Fibroblast of skin of right biceps (primary cell): ENCODE results near the gene PPP1R10.

Experiments
- DNase-seq: peaks from one replicate; pipeline ENCODE4 v3.0.0-alpha.2; 2013

The PPP1R10 gene

DNA sequence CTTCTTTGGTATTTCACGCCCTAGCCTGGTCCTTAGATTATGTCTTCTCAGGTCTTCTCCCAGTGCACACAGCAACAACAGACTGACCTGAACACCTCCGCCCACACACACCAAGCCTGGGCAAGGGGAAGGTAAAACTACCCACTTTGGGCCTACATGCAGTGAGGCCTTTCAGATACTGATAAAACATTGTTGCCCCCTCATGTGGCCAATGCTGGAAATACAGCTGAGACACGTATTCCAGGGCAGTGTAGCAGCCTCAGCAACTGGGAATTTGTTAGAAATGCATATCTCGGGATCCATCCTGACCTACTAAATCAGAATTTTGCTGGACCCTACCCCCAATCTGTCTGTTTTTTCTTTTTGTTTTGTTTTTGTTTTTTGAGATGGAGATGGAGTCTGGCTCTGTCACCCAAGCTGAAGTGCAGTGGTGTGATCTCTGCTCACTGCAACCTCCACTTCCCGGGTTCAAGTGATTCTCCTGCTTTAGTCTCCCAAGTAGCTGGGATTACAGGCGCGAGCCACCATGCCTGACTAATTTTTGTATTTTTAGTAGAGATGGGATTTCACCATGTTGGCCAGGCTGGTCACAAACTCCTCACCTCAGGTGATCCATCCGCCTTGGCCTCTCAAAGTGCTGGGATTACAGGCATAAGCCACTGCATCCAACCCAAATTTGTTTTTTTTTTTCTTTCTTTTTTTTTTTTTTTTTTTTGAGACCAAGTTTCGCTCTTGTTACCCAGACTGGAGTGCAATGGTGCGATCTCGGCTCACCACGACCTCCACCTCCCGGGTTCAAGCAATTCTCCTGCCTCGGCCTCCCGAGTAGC is 19.5 kb downstream of the PPP1R10 start:
- DNase-seq, result peak; percentile 72

DNA sequence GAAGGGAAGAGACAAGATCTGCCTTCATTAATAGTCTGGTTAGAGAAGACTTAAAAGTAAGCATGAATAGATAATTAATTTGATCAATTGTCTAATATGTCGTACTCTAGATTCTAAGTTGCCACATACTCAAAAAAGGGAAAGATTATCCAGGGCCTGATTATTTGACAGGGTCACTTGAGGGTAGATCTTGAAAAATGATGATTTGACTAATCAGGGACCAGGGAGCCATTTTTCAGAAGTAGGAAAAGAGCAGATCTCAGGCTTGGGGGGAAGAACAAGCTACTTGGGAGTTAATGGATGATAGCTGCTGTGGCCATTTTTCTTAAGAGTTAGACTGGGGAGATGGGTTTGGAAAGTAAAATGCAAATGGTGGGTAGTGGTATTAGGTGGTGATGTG is 24.8 kb downstream of the PPP1R10 start:
- DNase-seq, result no peak

DNA sequence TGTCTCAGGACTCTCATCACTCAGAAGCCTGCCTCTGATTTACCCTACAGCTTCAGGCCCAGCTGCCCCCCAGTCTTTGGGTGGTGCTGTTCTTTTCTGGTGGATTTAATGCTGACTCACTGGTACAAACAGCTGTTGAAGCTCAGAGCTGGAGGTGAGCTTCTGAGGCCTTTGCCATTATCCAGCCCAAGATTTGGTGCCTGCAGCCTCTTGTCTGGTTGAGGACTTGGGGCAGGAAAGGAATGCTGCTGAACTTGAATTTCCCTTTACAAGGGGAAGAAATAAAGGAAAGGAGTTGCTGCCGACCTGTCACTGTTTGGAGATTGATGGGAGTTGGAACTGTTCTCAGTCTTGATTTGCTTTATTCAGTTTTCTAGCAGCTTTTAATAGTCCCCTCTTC is 26.0 kb downstream of the PPP1R10 start:
- no peak for DNase-seq

DNA sequence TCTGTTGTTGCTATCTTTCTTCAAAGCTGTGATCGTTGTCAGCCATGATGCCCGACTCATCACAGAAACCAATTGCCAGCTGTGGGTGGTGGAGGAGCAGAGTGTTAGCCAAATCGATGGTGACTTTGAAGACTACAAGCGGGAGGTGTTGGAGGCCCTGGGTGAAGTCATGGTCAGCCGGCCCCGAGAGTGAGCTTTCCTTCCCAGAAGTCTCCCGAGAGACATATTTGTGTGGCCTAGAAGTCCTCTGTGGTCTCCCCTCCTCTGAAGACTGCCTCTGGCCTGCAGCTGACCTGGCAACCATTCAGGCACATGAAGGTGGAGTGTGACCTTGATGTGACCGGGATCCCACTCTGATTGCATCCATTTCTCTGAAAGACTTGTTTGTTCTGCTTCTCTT is 26.5 kb downstream of the PPP1R10 start:
- no peak for DNase-seq

DNA sequence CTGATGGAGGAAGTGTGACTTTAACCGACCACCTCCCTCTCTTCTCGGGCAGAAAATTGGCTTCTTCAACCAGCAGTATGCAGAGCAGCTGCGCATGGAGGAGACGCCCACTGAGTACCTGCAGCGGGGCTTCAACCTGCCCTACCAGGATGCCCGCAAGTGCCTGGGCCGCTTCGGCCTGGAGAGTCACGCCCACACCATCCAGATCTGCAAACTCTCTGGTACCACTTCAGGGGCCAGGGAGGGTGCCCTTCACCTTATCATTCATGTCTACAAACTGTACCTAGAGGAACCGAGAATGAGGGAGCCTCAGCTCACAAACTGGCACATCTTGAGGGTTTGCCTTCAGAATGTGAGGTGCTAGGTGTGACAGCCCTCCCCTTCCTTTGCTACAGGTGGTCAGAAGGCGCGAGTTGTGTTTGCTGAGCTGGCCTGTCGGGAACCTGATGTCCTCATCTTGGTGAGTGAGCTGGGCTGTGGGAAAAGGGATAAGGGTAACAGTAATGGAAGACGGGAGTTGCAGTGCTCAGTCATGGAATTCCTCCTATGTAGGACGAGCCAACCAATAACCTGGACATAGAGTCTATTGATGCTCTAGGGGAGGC is 27.2 kb downstream of the PPP1R10 start:
- DNase-seq, result no peak

DNA sequence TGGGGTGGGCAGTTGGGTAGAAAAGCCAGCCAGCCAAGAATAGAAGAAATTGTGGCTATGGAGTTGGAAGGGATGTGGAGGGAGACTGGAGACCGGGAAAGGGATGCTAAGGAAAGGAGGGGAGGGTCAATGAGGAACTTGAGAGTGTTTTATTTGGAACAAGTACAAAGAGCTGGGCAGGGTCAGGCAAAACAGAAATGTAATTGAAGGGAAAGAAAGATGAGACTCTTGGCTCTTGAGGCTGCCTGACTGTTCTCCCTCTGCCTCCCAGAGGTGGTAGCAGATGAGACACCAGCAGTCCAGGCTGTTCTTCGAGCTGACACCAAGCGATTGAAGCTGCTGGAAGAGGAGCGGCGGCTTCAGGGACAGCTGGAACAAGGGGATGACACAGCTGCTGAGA is 33.1 kb downstream of the PPP1R10 start:
- no peak for DNase-seq

DNA sequence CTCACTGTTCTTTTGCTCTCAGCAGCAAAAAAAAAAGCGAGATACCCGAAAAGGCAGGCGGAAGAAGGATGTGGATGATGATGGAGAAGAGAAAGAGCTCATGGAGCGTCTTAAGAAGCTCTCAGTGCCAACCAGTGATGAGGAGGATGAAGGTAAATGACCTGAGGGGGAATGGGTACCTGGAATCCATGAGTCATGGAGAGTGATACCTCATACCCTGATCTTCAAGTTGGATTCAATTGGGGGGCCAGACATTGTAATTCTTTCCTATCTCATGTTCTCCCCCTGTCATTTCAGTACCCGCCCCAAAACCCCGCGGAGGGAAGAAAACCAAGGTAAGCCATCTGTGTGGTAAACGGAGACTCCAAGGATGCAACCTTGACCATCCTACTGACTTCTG is 39.0 kb downstream of the PPP1R10 start:
- no peak for DNase-seq

DNA sequence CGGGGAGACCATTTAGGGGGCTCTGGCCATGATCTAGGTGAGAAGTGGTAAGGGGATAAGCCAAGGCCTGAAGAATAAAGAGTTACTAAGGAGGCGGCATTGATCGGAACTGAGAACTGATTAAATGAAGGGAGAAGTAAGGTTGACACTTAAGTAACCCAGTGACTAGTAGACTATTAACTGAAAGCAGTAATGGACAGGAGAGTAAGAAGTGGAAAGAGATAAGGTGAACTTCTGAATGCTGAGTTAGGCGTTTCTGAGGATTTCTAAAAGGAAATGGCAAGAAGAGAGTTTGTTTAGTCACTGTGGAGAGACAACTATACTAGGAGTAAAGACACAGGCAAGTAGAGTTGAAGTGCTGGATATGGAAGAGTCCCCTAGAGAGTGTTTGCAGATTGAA is 43.9 kb downstream of the PPP1R10 start:
- no peak for DNase-seq

DNA sequence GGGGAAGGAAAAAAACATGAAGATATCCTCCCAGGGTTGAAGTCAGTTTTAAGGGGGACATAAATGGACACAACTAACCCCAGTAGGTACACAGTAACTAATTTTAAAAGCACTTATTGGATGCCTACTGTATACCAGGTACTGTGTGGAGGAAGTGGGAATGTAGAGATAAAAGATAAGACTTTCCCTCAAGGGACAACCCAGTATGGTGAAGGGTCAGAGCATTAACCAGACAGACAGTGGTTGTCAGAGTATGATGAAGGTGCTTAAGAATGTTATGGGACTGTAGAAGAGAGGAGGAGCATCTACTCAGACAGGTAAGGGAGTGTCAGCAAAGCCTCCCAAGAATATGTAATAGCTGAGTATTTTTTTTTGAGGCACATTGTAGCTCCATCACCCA is 44.9 kb downstream of the PPP1R10 start:
- DNase-seq, result no peak

DNA sequence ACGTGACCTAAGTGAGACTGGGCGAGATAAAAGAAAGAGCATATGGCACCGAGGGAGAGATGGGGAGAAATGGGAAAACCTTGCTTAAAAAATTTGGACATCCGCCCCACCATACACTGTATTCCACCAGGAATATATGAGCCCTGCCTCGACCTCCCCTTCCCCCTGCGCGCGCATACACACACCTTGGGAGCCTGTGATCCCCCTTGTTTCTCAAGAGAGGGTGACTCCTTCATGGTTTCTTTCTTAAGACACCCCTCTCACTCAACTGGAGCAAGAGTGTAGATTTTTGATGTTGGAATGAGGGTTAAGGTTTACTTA is 45.3 kb downstream of the PPP1R10 start:
- DNase-seq, result no peak

DNA sequence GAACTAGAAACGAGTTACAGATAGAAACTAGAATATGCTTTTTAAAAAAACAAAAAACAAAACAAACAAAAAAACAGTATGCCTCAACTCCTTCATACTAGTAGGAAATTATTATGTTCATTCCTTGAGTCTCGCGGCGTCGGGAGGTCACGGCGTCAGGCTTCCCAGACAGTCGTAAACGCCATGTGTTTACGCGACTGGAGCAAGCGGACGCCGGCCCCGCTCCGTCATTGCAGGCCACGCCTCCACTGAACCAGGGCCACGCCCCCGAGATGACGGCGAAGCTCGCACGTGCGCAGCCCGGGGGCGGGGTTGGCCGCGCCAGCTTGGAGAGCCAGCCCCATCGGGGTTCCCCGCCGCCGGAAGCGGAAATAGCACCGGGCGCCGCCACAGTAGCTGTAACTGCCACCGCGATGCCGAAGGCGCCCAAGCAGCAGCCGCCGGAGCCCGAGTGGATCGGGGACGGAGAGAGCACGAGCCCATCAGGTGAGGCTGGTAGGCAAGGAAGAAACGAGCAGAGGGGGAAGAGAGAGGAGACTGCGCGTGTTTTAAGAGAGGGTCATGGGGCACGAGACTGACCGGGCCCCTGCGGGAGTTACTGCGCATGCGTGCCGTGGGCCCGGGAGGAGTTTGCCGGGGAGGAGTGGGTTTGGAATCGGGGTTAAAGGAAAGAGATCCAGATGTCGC is 45.8 kb downstream of the PPP1R10 start, which contains the start of gene ABCF1:
ABCF1 (plus strand) TSS at position 368 of the 687 bp plus-strand sequence; CDS start at position 414, 46 bp downstream.
- DNase-seq, result peak; percentile 96

DNA sequence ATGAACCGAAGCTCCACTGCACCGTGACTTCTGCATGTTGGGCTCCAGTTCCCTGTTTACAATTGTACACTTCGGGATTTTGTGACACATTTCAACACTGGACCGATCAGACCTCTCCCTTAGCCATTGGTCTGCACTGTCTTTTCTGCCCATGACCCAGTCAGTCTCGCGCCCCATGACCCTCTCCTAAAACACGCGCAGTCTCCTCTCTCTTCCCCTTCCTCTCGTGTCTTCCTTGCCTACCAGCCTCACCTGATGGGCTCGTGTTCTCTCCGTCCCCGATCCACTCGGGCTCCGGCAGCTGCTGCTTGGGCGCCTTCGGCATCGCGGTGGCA is 46.3 kb downstream of the PPP1R10 start:
- no peak for DNase-seq

DNA sequence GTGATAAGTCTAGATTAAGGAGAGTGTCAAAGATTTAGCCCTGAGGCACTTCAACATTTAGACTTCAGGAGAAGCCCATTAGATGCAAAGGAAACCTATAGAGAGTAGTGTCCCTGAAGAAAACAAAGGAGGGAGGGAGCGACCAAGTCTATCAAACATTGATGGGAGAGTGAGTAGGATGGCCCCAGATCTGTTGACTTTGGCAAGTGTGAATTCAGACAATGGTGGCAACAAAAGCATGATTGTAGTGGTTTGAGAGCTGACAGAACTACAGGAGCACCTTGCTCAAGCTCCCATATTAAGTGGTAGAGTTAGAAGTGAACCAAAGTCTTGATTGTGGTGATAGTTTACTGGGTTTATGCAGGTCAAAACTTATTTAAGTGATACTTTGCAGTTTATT is 46.8 kb downstream of the PPP1R10 start:
- DNase-seq, result no peak

DNA sequence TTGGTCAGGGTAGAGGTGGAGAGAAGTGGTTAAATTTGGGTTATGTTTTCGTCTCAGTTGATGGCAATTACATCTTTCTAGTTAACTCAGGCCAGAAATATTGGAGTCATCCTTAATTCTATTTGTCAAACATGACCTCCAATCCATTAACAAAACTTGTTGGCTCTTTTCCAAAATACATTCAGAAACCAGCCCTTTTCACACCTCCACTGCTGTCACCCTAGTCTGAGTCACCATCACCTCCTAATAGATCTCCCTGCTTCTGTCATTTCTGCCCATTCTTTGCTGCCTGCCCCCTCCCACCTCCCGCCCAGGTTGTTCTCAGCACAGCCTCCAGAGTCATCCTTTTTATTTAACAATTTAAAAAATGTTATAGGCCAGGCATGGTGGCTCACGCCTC is 48.8 kb downstream of the PPP1R10 start:
- DNase-seq, result no peak

DNA sequence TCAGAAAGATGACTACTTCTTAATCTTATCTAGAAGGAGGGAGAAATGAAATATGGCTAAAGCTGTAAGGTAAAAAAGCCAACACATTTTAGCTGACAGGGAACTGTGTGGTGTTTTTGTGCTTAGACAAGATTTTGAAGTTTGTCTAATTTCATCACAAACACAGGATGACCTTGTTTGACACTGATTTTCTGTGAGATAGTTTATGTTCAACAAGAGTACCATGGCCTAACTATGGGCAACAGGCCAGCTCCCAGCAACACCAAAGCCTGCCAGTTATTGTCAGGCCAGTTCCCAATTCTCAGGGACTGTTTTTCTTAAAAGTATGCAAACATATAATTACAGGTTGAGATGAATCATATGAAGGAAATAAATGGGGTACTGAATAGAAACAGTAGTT is 51.3 kb downstream of the PPP1R10 start:
- DNase-seq, result no peak

DNA sequence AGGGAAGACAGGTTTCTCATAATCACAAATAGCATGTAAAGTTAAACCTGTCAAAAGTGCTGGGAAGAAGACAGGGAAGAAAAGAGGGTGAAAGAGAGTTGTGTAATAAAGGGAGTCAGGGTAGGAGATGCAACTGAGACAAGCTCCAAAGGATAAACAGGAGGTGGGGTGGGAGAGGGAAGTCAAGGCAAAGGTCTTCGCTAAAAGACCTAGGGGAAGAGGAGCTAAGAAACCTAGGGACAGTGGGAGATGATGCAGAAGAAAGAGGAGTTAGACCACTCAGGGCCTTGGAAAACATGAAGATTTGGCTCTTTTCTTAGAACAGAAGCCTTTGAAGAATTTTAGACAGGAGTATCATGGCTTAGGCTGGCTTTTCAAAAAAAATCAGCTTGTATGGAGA is 52.9 kb downstream of the PPP1R10 start:
- no peak for DNase-seq

DNA sequence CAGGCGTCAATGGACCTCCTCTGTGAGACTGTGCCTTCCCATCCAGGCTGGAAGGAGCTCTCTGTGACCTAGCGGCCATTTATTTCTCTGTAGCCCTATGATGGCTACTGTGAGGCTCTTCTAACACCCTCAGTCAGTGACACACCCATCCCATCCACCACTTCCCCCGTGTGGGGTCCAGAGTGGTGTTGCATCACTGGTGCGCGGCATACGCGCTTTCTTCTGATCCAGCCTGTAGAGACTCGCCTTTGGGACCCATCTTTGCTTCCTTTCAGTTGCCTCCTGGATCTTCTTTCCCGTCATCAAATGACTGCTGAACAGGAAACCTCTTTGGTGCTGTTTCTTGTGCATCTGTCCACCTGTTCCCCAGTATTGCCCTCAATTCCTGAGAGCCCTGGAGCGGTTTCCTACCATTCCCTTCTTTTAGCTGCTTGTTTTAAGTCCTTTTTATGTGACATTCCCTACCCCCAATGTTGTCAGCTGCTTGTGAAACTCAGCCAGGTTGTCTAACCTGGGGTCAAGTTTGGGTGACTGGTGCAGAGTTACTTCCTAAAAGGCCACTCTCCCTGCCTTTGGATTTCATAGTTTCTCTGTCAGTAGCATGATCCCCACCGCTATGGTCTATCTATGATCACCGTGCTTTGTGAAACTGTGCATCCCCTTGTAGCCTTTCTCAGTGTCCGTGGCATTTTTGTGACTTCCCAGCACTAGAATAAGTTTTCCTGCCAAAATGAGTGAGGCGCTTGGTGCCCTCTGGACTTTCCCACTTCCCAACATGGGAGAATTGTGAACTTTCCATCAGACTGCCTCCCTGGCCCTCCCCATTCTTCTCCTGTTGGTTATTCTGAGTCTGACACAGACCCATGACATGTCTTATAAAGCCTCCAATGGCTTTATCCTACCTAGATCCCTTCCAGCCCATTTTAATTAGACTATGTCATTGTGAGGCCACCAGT is 54.3 kb downstream of the PPP1R10 start:
- DNase-seq, result no peak

DNA sequence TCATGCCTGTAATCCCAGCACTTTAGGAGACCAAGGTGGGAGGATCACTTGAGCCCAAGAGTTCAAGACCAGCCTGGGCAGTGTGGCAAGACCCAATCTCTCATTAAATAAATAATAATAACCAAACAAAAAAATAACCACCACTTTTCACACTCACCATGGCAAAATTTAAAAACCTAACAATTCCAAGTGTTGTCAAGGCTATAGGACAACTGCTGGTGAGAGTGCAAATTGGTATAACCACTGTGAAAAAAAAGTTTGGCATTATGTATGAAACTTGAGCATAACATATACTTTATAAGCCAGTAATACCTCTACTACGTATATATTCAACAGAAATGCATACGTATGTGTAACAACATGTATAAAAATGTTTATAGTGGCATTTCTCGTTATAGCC is 56.1 kb downstream of the PPP1R10 start:
- DNase-seq, result no peak

DNA sequence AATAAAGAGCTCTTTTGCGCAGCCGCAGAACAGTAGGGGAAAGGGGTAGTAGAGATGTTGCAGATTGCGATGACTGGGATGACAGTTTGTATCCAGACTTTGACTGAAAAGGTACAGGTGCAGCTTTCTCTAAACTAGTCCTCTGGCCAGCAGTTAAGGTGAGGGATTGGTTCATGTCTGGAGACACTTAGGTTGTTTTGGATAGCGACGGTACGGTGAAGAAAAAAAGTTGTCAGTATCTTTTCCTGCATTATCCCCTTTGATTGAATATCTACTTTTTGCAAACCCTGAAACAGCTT is 59.4 kb downstream of the PPP1R10 start:
- no peak for DNase-seq

DNA sequence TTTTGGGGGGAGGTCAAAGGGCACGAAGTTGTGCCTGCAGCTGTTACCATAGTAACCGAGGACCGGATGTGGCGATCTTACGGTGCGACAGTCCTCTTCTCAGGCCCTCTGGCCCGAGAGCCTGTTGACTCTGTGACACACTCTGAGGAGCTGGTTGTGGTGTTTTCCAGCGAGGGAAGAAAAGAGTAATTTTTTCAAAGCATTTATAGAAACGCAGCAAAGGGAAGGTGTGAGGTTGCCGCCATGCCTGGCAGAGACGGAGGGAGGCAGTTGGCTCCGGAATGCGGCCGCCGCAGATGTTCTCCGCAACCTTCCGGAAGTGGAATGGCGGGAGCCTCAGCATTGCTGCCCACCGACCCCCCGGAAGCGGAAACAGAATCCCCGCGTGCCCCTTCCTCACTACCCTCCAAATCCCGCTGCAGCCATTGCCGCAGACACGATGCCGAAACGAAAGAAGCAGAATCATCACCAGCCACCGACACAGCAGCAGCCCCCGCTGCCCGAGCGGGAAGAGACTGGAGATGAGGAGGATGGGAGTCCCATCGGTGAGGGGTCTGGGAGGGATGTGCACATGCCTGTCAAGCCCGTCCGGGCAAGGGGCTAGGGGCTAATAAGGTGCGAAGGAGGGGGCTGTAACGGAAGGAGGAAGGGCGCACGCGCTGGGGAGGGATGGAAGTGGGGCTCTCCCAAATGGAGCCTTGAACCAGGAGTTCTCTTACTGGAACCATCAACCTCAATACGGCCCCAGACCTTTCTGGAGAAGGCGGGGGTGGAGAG is 59.9 kb downstream of the PPP1R10 start, which contains the start of gene PRR3:
PRR3 (plus strand) TSS at position 390 of the 777 bp plus-strand sequence; CDS start at position 440, 50 bp downstream.
- peak; percentile 88 for DNase-seq

DNA sequence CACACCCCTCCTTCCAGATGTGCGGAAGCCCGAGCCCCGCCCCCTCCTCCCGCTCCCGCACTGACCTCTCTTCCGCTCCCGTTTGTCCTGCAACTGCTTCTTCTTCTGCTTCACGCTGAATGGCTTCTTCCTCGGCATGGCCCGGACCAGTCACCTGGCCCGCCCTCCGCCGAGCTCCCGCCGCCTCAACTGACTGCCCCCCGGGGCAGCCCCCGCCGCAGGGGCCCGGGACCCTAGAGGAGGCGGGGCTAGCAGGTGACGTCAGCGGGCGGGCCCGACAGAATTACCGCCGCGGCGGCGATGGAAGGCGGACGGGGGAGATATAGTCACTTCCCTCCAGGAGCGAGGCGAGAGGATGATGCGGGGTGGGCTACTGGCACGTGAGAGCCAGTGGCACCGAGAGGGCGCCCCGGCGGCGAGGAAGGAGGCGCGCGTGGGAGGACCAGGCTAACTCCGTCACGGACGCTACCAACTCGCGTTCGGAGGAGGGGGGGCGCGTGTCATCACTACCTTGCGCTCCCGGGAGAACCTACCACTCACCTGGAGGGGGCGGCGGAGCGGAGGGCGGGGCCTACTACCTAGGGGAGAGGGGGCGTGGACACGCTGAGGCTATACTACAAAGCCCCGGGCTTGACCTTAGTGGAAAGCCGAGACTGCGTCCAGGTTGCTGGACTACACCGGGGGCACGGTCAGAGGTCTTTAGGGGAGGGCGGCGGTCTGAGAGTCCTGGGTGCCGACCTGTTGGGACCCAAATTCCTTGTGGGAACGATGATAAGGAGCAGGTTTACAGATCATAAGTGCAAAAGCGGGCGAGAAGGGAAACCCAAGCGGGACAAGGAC is 60.8 kb downstream of the PPP1R10 start, which contains the start of gene GNL1:
GNL1 (minus strand) TSS at position 424 of the 840 bp plus-strand sequence; CDS start at position 138, 286 bp downstream.
- DNase-seq, result peak; percentile 88

DNA sequence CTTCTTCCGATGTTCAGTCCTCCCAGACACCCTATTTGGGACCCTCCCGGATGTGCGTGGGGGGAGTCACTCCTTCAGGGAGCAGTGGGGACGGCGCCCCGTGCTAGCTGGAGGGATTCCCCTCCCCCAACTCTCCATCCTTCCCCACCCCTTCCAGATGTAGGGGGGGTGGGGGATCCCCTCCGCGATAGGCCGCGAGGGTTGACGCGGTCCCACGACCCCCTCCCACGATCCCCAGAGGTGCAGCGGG is 61.3 kb downstream of the PPP1R10 start:
- DNase-seq, result no peak
